Right lobe of liver (tissue), 6 donors: Measurements from ENCODE around the gene ENPP6. TPM values are rescaled to one million over a fixed set of nuclear protein-coding genes. Genes with fewer than 3 reads are reported as not detected.

Experiments used
- ATAC-seq, 4 donors: fragments of 200-7000 bp; cut with Tn5 transposase; one replicate each; pipeline ENCODE4 v1.9.1; 2020; ENCODE audit warnings: mild to moderate bottlenecking in 4 of 4, moderate library complexity in 4 of 4
- DNase-seq, 3 donors: peaks; one replicate each; pipeline ENCODE4 v3.0.0-alpha.2; 2020
- H3K27ac ChIP-seq, 3 donors: fragments of 200-600 bp; one replicate each; pipeline ENCODE4 v1.8.0; 2022
- H3K27me3 ChIP-seq, 2 donors: fragments of 200-600 bp; one replicate each; pipeline ENCODE4 v1.8.0; 2022
- H3K36me3 ChIP-seq, 4 donors: fragments of 200-600 bp; sonication (generic) in 1 of 4; one replicate each; pipeline versions ENCODE4 v1.5.1 to v1.8.0; 2017 to 2022; ENCODE audit warnings: control low read depth in 1 of 4
- H3K4me1 ChIP-seq, 4 donors: fragments of 200-600 bp; sonication (generic) in 1 of 4; one replicate each; pipeline versions ENCODE4 v1.5.1 to v1.8.0; 2017 to 2022; ENCODE audit warnings: control low read depth in 1 of 4
- H3K4me3 ChIP-seq, 3 donors: fragments of 200-600 bp; one replicate each; pipeline ENCODE4 v1.8.0; 2022
- H3K9me3 ChIP-seq, 4 donors: fragments of 200-600 bp; sonication (generic) in 1 of 4; one replicate each; pipeline versions ENCODE4 v1.5.1 to v1.8.0; 2017 to 2022; ENCODE audit warnings: control low read depth in 1 of 4
- CTCF ChIP-seq, 4 donors: fragments of 200-600 bp in 3 of 4; fragments of 450-650 bp in 1 of 4; IDR thresholded peaks; one replicate each; pipeline versions ENCODE4 v1.5.1 to v1.8.0; 2016 to 2022; ENCODE audit warnings: antibody characterized with exemption in 4 of 4, mild to moderate bottlenecking in 2 of 4
- POLR2A ChIP-seq: fragments of 450-650 bp; IDR thresholded peaks from one replicate; pipeline ENCODE4 v1.6.1; 2017; ENCODE audit warnings: antibody characterized with exemption, mild to moderate bottlenecking
- WGBS: methylation state at CpG from one replicate; pipeline ENCODE4 v1.1.6; 2018; ENCODE audit warnings: low coverage, low lambda C conversion rate; ENCODE audit not compliant: insufficient coverage; ENCODE audit errors: missing lambda C conversion rate; 5-methylcytosine and 5-hydroxymethylcytosine counted together
- intact Hi-C, 2 donors: fragments of 100-400 bp; cut with DNase I; formaldehyde crosslinking; loops; one replicate each; pipeline versions ENCODE4 v1.11.2 to v1.14.1; 2022
- total RNA-seq, 6 experiments: library from RNA; depleted of rRNA in 2 of 6; stranded (reverse); fragments of >200 nt in 2 of 6; fragmentation: NEBNext Ultra II Directional in 3 of 6; extraction: Animal tissue kit (Norgen Biotek cat#: 25700) in 3 of 6; gene quantifications; one replicate each; pipeline versions ENCODE4 v1.1.0 to v1.2.4, GENCODE V29; 2016 to 2023
- donor health status: DM: no; HTN: yes; CAD: no.
- donor health status: DM: no; HTN: no; CAD: no.
- donor health status: DM: no; HTN: no; CAD: no.
- donor health status: DM: no; HTN: yes; CAD: no.
- donor health status: DM: no; HTN: yes; CAD: no.

ENPP6 gene
- total RNA-seq, 6 experiments from 2014 or later = 0.06 to 0.42 TPM; not detected in 4

GRCh38 chr4:184246426-184246825 lies 28.8 kb upstream of the ENPP6 start:
- Histone ChIP-seq H3K27ac (no peak overlapping the region), H3K4me3 (no peak overlapping the region), H3K27me3 (no peaks in the 10 kb centered on the region), H3K36me3 (no peaks in the 10 kb centered on the region), H3K9me3 (no peaks in the 10 kb centered on the region), H3K4me1 (no peaks in the 10 kb centered on the region)
- intact Hi-C loops = no loop called here
- no peak for ATAC-seq
- no peak for DNase-seq
- TF ChIP-seq CTCF (IDR thresholded peaks at IDR 0.05) (no peak), POLR2A (no peak)
- 78% methylated on average over 2 of the region's 7 CpGs for WGBS

GRCh38 chr4:184238072-184238745 lies 20.5 kb upstream of the ENPP6 start:
- Histone ChIP-seq H3K27ac (no peak overlapping the region), H3K36me3 (no peaks in the 10 kb centered on the region), H3K27me3 (no peaks in the 10 kb centered on the region), H3K4me1 (no peaks in the 10 kb centered on the region), H3K9me3 (no peaks in the 10 kb centered on the region), H3K4me3 (no peak overlapping the region)
- TF ChIP-seq CTCF (IDR thresholded peaks at IDR 0.05) = no peak
- TF ChIP-seq POLR2A = no peak
- ATAC-seq (no peak), DNase-seq (no peak)
- intact Hi-C loops = no loop called here
- WGBS = 67% methylated on average over 7 of the region's 8 CpGs

DNA sequence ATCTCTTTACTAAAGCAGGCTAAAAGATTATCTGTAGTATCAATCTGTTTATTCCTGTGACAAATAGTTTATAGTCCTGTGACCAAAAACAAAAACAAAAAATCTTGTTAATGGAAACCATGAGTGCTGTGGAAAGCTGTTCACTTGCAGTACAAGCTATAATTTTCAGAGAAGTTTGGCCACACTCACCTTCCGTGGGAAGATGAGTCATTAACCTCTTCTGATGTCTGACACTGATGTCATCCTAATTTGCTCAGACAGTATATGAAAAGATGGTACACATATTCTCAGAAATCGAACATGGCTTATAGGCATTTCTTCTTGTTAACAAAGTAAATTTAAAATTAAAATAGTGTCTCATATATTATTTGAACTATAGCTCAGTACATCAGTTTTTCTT lies 19.9 kb upstream of the ENPP6 start:
- intact Hi-C loops = no loop called here
- ATAC-seq (no peak), DNase-seq (no peak)
- WGBS = 43% methylated on average over 2 of the region's 2 CpGs
- Histone ChIP-seq H3K36me3 (no peaks in the 10 kb centered on the region), H3K4me3 (no peak overlapping the region), H3K27ac (no peak overlapping the region), H3K4me1 (peaks cover 0 to 4% (median 0%) of the 10 kb centered on the region in 4 donors), H3K27me3 (no peaks in the 10 kb centered on the region), H3K9me3 (no peaks in the 10 kb centered on the region)
- TF ChIP-seq CTCF (IDR thresholded peaks at IDR 0.05) (no peak), POLR2A (no peak)

- Histone ChIP-seq H3K4me1 (peaks cover 0 to 14% (median 0%) of the 10 kb centered on the region in 4 donors), H3K36me3 (no peaks in the 10 kb centered on the region), H3K9me3 (no peaks in the 10 kb centered on the region), H3K27me3 (no peaks in the 10 kb centered on the region), H3K4me3 (no peak overlapping the region), H3K27ac (no peak overlapping the region)
- intact Hi-C loops = no loop called here
- 60% methylated on average over 1 of the region's 3 CpGs for WGBS
- TF ChIP-seq CTCF (IDR thresholded peaks at IDR 0.05) = no peak
- no peak for TF ChIP-seq POLR2A
- DNase-seq (no peak), ATAC-seq (no peak)
Measured at GRCh38 chr4:184235526-184235925, 17.9 kb upstream of the ENPP6 start.
